Neural cell (in vitro differentiated cells): ENCODE measurements around the gene BTBD9. TPM values are rescaled to one million over a fixed set of nuclear protein-coding genes. Genes with fewer than 3 reads are reported as not detected.

ENCODE experiments used
- H2AFZ ChIP-seq: fragments of 200-600, 300-800 bp; sonication (generic), shearing (Covaris generic); 2 replicates; pipeline ENCODE4 v1.6.0; 2014; ENCODE audit warnings: low read depth, mild to moderate bottlenecking, antibody characterized with exemption, low read length, moderate library complexity
- H3F3A ChIP-seq: fragments of 200-600 bp; shearing (Covaris generic); 2 replicates; pipeline ENCODE4 v1.6.1; 2016; ENCODE audit warnings: mild to moderate bottlenecking, moderate library complexity, mixed read lengths, antibody characterized with exemption, low read length; ENCODE audit not compliant: insufficient read depth, poor library complexity, severe bottlenecking
- H3K27ac ChIP-seq: fragments of 200-600, 300-800 bp; sonication (generic), shearing (Covaris generic); 2 replicates; pipeline ENCODE4 v1.5.1; 2014; ENCODE audit warnings: mild to moderate bottlenecking, low read length, moderate library complexity
- H3K27me3 ChIP-seq: fragments of 300-800, 200-600 bp; sonication (generic), shearing (Covaris generic); 2 replicates; pipeline ENCODE4 v1.6.0; 2014; ENCODE audit warnings: mild to moderate bottlenecking, low read depth, low read length, moderate library complexity; ENCODE audit not compliant: insufficient read depth
- H3K36me3 ChIP-seq: fragments of 300-800, 200-600 bp; sonication (generic), shearing (Covaris generic); 2 replicates; pipeline ENCODE4 v1.5.1; 2014; ENCODE audit warnings: mild to moderate bottlenecking, antibody characterized with exemption, low read length, moderate library complexity; ENCODE audit not compliant: insufficient read depth
- H3K4me2 ChIP-seq: fragments of 300-800, 200-600 bp; sonication (generic), shearing (Covaris generic); 2 replicates; pipeline ENCODE4 v1.6.0; 2014; ENCODE audit warnings: mild to moderate bottlenecking, low read length
- H3K4me3 ChIP-seq: fragments of 300-800, 200-600 bp; sonication (generic), shearing (Covaris generic); 2 replicates; pipeline ENCODE4 v1.5.1; 2014; ENCODE audit warnings: mild to moderate bottlenecking, low read length, moderate library complexity
- H3K79me2 ChIP-seq: fragments of 200-600 bp; shearing (Covaris generic); replicated peaks from 2 replicates; pipeline ENCODE4 v1.6.0; 2014; ENCODE audit warnings: mild to moderate bottlenecking, low read length, moderate library complexity; ENCODE audit not compliant: insufficient read depth
- H3K9ac ChIP-seq: fragments of 300-800, 200-600 bp; sonication (generic), shearing (Covaris generic); 2 replicates; pipeline ENCODE4 v1.6.1; 2016; ENCODE audit warnings: mild to moderate bottlenecking, low read length, mixed read lengths
- H3K9me2 ChIP-seq: fragments of 200-600 bp; shearing (Covaris generic); 2 replicates; pipeline ENCODE4 v1.6.1; 2016; ENCODE audit warnings: mild to moderate bottlenecking, low read length, mixed read lengths; ENCODE audit not compliant: insufficient read depth
- H3K9me3 ChIP-seq: fragments of 200-600, 300-800 bp; sonication (generic), shearing (Covaris generic); 2 replicates; pipeline ENCODE4 v1.6.1; 2016; ENCODE audit warnings: mild to moderate bottlenecking, mixed run types, low read length, moderate library complexity, mixed read lengths
- H4K20me1 ChIP-seq: fragments of 200-600 bp; shearing (Covaris generic); 2 replicates; pipeline ENCODE4 v1.6.1; 2016; ENCODE audit warnings: mild to moderate bottlenecking, mixed run types; ENCODE audit not compliant: insufficient read depth
- EP300 ChIP-seq: fragments of 450-650 bp; conservative IDR thresholded peaks from 2 replicates; pipeline ENCODE4 v1.6.1; 2014; ENCODE audit warnings: antibody characterized with exemption, mild to moderate bottlenecking, moderate library complexity; ENCODE audit not compliant: poor library complexity, severe bottlenecking
- EZH2 ChIP-seq: fragments of 200-600, 300-800 bp; shearing (Covaris generic), sonication (generic); IDR thresholded peaks from 2 replicates; pipeline ENCODE4 v1.6.1; 2014; ENCODE audit warnings: antibody characterized with exemption, low read length, borderline replicate concordance, mild to moderate bottlenecking; ENCODE audit not compliant: insufficient read depth, poor library complexity, severe bottlenecking
- MXI1 ChIP-seq: fragments of 450-650 bp; conservative IDR thresholded peaks from 2 replicates; pipeline ENCODE4 v1.6.1; 2014; ENCODE audit warnings: antibody characterized with exemption, mild to moderate bottlenecking; ENCODE audit not compliant: poor library complexity, severe bottlenecking
- POLR2AphosphoS5 ChIP-seq: IDR thresholded peaks from 2 replicates; pipeline ENCODE4 v1.6.1; 2012
- RAD21 ChIP-seq: fragments of 450-650 bp; conservative IDR thresholded peaks from 2 replicates; pipeline ENCODE4 v1.6.1; 2014; ENCODE audit warnings: antibody characterized with exemption, mild to moderate bottlenecking, moderate library complexity
- SMC3 ChIP-seq: fragments of 450-650 bp; conservative IDR thresholded peaks from 2 replicates; pipeline ENCODE4 v1.6.1; 2014; ENCODE audit warnings: antibody characterized with exemption, mild to moderate bottlenecking, moderate library complexity; ENCODE audit not compliant: poor library complexity
- TAF1 ChIP-seq: IDR thresholded peaks from 2 replicates; pipeline ENCODE4 v1.6.1; 2012; ENCODE audit warnings: low read depth
- polyA plus RNA-seq: library from polyadenylated mRNA; depleted of rRNA; stranded (reverse); fragments of >200 nt; gene quantifications from 2 replicates; pipeline ENCODE4 v1.2.3, GENCODE V29; 2014
- TF ChIP-seq, protein P1 (sequence below): fragments of 450-650 bp; IDR thresholded peaks from 2 replicates; pipeline ENCODE4 v1.5.1; 2014; ENCODE audit warnings: antibody characterized with exemption, mild to moderate bottlenecking, moderate library complexity; ENCODE audit not compliant: poor library complexity, severe bottlenecking
- TF ChIP-seq, protein P2 (sequence below): IDR thresholded peaks from 2 replicates; pipeline ENCODE4 v1.6.1; 2012; ENCODE audit warnings: borderline replicate concordance

The BTBD9 gene
- polyA plus RNA-seq, 1 donor from 2014 or later: 6.2 TPM

DNA sequence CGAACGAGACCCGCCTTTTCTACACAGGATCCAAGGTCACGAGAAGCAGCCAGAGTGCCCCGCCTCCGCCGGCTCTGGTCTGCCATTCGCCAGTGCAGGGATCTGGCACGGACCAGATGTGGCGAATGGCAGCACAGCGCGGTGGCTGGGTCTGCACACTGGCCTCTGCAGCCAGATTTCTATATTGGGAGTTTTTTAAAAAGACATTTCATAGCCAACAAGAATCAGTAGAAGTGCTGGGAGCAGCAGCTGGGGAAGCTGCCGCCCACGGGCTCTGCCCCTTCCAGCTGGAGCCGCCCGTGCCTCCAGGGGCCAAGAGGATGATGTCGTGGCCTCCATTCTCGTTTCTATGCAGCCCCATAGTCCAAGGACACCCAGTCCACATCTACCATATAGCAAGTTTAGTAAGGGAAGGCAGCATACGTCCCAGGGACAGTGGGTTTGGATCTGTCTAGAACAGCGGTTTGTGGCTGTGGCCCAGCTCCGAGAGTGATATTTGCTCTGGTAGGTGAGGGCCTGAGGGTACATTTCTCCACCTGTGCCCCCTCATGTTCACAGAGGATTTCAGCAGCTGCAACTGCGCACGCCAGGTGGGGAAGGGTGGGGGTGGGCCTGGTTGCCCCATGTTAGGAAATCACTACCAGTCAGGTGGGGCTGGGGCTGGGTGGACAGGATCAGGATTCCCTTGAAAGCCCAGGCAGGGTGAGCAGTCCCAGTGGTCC is 486.5 kb downstream of the BTBD9 start:
- no peak overlapping the region for H3K27ac ChIP-seq
- no peaks in the 10 kb centered on the region for H3K9me3 ChIP-seq
- H3K9ac ChIP-seq: no peak overlapping the region
- H3K79me2 ChIP-seq: no peaks in the 10 kb centered on the region
- TF ChIP-seq POLR2AphosphoS5 (no peak), EZH2 (no peak), TAF1 (no peak), SMC3 (no peak), EP300 (no peak)
- TF ChIP-seq, protein P1, sequence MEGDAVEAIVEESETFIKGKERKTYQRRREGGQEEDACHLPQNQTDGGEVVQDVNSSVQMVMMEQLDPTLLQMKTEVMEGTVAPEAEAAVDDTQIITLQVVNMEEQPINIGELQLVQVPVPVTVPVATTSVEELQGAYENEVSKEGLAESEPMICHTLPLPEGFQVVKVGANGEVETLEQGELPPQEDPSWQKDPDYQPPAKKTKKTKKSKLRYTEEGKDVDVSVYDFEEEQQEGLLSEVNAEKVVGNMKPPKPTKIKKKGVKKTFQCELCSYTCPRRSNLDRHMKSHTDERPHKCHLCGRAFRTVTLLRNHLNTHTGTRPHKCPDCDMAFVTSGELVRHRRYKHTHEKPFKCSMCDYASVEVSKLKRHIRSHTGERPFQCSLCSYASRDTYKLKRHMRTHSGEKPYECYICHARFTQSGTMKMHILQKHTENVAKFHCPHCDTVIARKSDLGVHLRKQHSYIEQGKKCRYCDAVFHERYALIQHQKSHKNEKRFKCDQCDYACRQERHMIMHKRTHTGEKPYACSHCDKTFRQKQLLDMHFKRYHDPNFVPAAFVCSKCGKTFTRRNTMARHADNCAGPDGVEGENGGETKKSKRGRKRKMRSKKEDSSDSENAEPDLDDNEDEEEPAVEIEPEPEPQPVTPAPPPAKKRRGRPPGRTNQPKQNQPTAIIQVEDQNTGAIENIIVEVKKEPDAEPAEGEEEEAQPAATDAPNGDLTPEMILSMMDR: no peak
- TF ChIP-seq, protein P2, sequence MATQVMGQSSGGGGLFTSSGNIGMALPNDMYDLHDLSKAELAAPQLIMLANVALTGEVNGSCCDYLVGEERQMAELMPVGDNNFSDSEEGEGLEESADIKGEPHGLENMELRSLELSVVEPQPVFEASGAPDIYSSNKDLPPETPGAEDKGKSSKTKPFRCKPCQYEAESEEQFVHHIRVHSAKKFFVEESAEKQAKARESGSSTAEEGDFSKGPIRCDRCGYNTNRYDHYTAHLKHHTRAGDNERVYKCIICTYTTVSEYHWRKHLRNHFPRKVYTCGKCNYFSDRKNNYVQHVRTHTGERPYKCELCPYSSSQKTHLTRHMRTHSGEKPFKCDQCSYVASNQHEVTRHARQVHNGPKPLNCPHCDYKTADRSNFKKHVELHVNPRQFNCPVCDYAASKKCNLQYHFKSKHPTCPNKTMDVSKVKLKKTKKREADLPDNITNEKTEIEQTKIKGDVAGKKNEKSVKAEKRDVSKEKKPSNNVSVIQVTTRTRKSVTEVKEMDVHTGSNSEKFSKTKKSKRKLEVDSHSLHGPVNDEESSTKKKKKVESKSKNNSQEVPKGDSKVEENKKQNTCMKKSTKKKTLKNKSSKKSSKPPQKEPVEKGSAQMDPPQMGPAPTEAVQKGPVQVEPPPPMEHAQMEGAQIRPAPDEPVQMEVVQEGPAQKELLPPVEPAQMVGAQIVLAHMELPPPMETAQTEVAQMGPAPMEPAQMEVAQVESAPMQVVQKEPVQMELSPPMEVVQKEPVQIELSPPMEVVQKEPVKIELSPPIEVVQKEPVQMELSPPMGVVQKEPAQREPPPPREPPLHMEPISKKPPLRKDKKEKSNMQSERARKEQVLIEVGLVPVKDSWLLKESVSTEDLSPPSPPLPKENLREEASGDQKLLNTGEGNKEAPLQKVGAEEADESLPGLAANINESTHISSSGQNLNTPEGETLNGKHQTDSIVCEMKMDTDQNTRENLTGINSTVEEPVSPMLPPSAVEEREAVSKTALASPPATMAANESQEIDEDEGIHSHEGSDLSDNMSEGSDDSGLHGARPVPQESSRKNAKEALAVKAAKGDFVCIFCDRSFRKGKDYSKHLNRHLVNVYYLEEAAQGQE: no peak
- no peaks in the 10 kb centered on the region for H3F3A ChIP-seq
- H3K36me3 ChIP-seq: no peaks in the 10 kb centered on the region
- no peaks in the 10 kb centered on the region for H4K20me1 ChIP-seq
- no peak overlapping the region for H3K4me2 ChIP-seq
- no peak overlapping the region for H3K4me3 ChIP-seq
- no peak overlapping the region for H2AFZ ChIP-seq
- no peaks in the 10 kb centered on the region for H3K27me3 ChIP-seq
- no peaks in the 10 kb centered on the region for H3K9me2 ChIP-seq

DNA sequence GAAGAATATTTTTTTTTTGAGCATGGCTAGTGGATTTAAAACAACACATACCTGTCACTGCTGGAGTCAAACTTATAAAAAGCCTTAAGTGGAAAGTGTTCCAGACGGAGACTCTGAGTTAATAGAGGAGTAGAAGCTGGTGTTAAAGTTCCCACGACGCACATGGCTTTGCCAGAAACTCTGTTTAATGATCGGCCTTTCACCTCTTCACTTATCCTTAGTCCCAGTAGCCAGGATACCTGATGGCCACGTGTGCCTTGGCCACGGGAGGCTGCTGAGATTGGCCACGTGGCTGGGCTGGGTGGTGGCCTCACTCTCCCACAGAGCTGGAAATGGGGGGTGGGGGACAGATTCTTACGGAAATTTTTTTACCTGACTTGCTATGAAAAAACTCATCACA is 487.1 kb downstream of the BTBD9 start:
- Histone ChIP-seq H2AFZ (no peak overlapping the region), H3K27me3 (no peaks in the 10 kb centered on the region), H4K20me1 (no peaks in the 10 kb centered on the region), H3K36me3 (no peaks in the 10 kb centered on the region), H3K9me3 (no peaks in the 10 kb centered on the region), H3K9me2 (no peaks in the 10 kb centered on the region), H3K79me2 (no peaks in the 10 kb centered on the region), H3F3A (no peaks in the 10 kb centered on the region), H3K4me2 (no peak overlapping the region), H3K9ac (no peak overlapping the region), H3K27ac (no peak overlapping the region), H3K4me3 (no peak overlapping the region)
- TF ChIP-seq, protein P2: no peak
- TF ChIP-seq MXI1 (no peak), POLR2AphosphoS5 (no peak), EZH2 (no peak), SMC3 (no peak), TAF1 (no peak), RAD21 (no peak), EP300 (no peak)
- TF ChIP-seq, protein P1: no peak
